Loucy (cell line): ENCODE data around the gene FDCSP.

Source experiments
- H2AFZ ChIP-seq: fragments of 200-600 bp; sonication (generic); 2 replicates; pipeline ENCODE4 v1.6.0; 2016; ENCODE audit warnings: antibody characterized with exemption, mild to moderate bottlenecking, low read length, moderate library complexity
- H3F3A ChIP-seq: fragments of 200-600 bp; 2 replicates; pipeline ENCODE4 v1.6.0; 2016; ENCODE audit warnings: antibody characterized with exemption, low read depth, mild to moderate bottlenecking
- H3K27me3 ChIP-seq: fragments of 200-600 bp; sonication (generic); 2 replicates; pipeline ENCODE4 v1.6.1; 2014; ENCODE audit warnings: low read length, mild to moderate bottlenecking; ENCODE audit not compliant: insufficient read depth, poor library complexity, severe bottlenecking
- H3K36me3 ChIP-seq: fragments of 200-600 bp; sonication (generic); 2 replicates; pipeline ENCODE4 v1.6.1; 2016; ENCODE audit warnings: low read length; ENCODE audit not compliant: insufficient read depth
- H3K4me1 ChIP-seq: fragments of 200-600 bp; sonication (generic); 2 replicates; pipeline ENCODE4 v1.5.1; 2014; ENCODE audit warnings: low read length, mild to moderate bottlenecking; ENCODE audit not compliant: insufficient read depth, poor library complexity, severe bottlenecking
- H3K4me2 ChIP-seq: fragments of 200-600 bp; sonication (generic); 2 replicates; pipeline ENCODE4 v1.6.0; 2014; ENCODE audit warnings: antibody characterized with exemption, low read length, low read depth, mild to moderate bottlenecking; ENCODE audit not compliant: poor library complexity, severe bottlenecking
- H3K4me3 ChIP-seq: fragments of 200-600 bp; sonication (generic); 2 replicates; pipeline ENCODE4 v1.5.1; 2014; ENCODE audit warnings: low read length, mild to moderate bottlenecking, mixed read lengths; ENCODE audit not compliant: poor library complexity, severe bottlenecking
- H3K79me2 ChIP-seq: fragments of 200-600 bp; sonication (generic); 2 replicates; pipeline ENCODE4 v1.6.1; 2014; ENCODE audit warnings: low read length; ENCODE audit not compliant: insufficient read depth
- H3K9ac ChIP-seq: fragments of 200-600 bp; sonication (generic); 2 replicates; pipeline ENCODE4 v1.6.0; 2014; ENCODE audit warnings: mild to moderate bottlenecking, low read depth, low read length, moderate library complexity; ENCODE audit not compliant: poor library complexity, severe bottlenecking
- H3K9me2 ChIP-seq: fragments of 200-600 bp; sonication (generic); replicated peaks from 2 replicates; pipeline ENCODE4 v1.6.1; 2016; ENCODE audit warnings: low read depth, low read length, mixed read lengths
- H3K9me3 ChIP-seq: fragments of 200-600 bp; sonication (generic); 2 replicates; pipeline ENCODE4 v1.6.1; 2014; ENCODE audit warnings: mild to moderate bottlenecking, antibody characterized with exemption, low read length, low read depth; ENCODE audit not compliant: insufficient read depth
- H4K20me1 ChIP-seq: fragments of 200-600 bp; sonication (generic); 2 replicates; pipeline ENCODE4 v1.6.0; 2014; ENCODE audit warnings: antibody characterized with exemption, low read length, mild to moderate bottlenecking; ENCODE audit not compliant: insufficient read depth, poor library complexity, severe bottlenecking
- CTCF ChIP-seq: fragments of 200-600 bp; sonication (generic); conservative IDR thresholded peaks from 2 replicates; pipeline ENCODE4 v1.5.1; 2014; ENCODE audit warnings: mild to moderate bottlenecking, antibody characterized with exemption, low read length
- EZH2phosphoT487 ChIP-seq: fragments of 200-600 bp; IDR thresholded peaks from 2 replicates; pipeline ENCODE4 v1.6.1; 2018; ENCODE audit warnings: antibody characterized with exemption, mild to moderate bottlenecking, moderate library complexity, borderline replicate concordance

FDCSP gene

GRCh38 chr4:70183168-70183939 lies 42.6 kb upstream of the FDCSP start:
- no peaks in the 10 kb centered on the region for H3K9me2 ChIP-seq
- no peaks in the 10 kb centered on the region for H3K4me1 ChIP-seq
- no peaks in the 10 kb centered on the region for H3K36me3 ChIP-seq
- H4K20me1 ChIP-seq: no peaks in the 10 kb centered on the region
- H3K9ac ChIP-seq: no peak overlapping the region
- H3K4me3 ChIP-seq: no peak overlapping the region
- H2AFZ ChIP-seq: no peak overlapping the region
- no peaks in the 10 kb centered on the region for H3K79me2 ChIP-seq
- peak; percentile 92 for TF ChIP-seq CTCF
- no peak for TF ChIP-seq EZH2phosphoT487
- H3K27me3 ChIP-seq: no peaks in the 10 kb centered on the region
- H3F3A ChIP-seq: no peaks in the 10 kb centered on the region
- H3K9me3 ChIP-seq: no peaks in the 10 kb centered on the region
- no peak overlapping the region for H3K4me2 ChIP-seq

GRCh38 chr4:70183940-70184246 lies 42.0 kb upstream of the FDCSP start:
- H3K36me3 ChIP-seq: no peaks in the 10 kb centered on the region
- H3K27me3 ChIP-seq: no peaks in the 10 kb centered on the region
- no peaks in the 10 kb centered on the region for H3K79me2 ChIP-seq
- H3F3A ChIP-seq: no peaks in the 10 kb centered on the region
- no peak overlapping the region for H3K9ac ChIP-seq
- no peaks in the 10 kb centered on the region for H3K9me2 ChIP-seq
- no peaks in the 10 kb centered on the region for H3K9me3 ChIP-seq
- H4K20me1 ChIP-seq: no peaks in the 10 kb centered on the region
- H3K4me3 ChIP-seq: no peak overlapping the region
- H3K4me2 ChIP-seq: no peak overlapping the region
- TF ChIP-seq EZH2phosphoT487: no peak
- TF ChIP-seq CTCF: no peak
- no peak overlapping the region for H2AFZ ChIP-seq
- H3K4me1 ChIP-seq: no peaks in the 10 kb centered on the region

GRCh38 chr4:70187216-70187615 lies 38.7 kb upstream of the FDCSP start:
- Histone ChIP-seq H3F3A (no peaks in the 10 kb centered on the region), H3K9me2 (no peaks in the 10 kb centered on the region), H3K4me3 (no peak overlapping the region), H3K9me3 (no peaks in the 10 kb centered on the region), H3K4me1 (no peaks in the 10 kb centered on the region), H4K20me1 (no peaks in the 10 kb centered on the region), H2AFZ (no peak overlapping the region), H3K27me3 (no peaks in the 10 kb centered on the region), H3K9ac (no peak overlapping the region), H3K4me2 (no peak overlapping the region), H3K36me3 (no peaks in the 10 kb centered on the region), H3K79me2 (no peaks in the 10 kb centered on the region)
- TF ChIP-seq CTCF (no peak), EZH2phosphoT487 (no peak)
